ENCODE measurements around the gene AGAP3. TPM values are rescaled to one million over a fixed set of nuclear protein-coding genes. Genes with fewer than 3 reads are reported as not detected.
A peak's percentile ranks its signal among the peaks of the same experiment; 100 is the strongest.

AGAP3 gene
- total and polyA plus RNA-seq, 5 donors from 2014 or later = 1.9 to 24.7 (median 3.0) TPM

DNA sequence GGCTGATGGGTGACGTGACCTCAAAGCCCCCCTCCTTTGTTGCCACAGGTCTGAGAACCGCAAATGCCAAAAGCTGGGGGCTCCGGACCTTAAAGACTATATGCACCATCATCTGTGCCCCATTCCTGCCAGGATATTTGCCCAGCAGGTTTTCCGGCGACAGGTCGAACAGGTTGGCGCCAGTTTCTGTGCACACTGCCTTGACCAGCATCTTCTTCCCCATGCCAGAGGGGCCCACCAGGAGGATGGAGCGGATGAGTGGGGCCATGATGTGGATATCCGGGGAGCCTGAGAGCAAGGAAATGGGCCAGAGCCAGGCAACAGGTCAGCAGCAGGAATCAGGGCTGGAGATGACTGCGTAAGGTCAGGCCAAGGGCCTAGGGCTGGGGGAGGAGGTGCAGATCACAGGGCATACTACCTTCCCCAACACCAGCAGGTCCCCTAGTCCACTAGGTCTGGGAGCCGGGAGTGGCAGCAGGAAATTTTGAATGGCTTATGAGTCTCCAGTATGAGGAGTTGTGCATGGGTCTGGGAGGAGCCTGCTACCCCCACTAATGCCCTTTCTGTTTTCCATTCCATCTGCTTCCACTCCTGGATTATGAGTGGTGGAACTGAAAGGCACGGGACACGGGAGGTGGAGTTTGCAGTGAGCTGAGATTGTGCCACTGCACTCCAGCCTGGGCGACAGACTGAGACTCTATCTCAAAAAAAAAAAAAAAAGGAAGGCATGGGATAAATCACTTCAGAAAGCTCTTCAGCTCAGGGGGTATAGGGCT lies 107.1 kb downstream of the AGAP3 start:
- H3K27ac Mint-ChIP-seq = peak overlapping the region in 1 of 3 donors; percentile 38
- no peaks in the 10 kb centered on the region for H3K36me3 Mint-ChIP-seq
- H3K4me3 ChIP-seq (ENCODE audit: low read depth, low read length) = no peak overlapping the region
- no peaks in the 10 kb centered on the region for H3K4me1 ChIP-seq (ENCODE audit: control insufficient read depth, insufficient read depth, low read length, poor library complexity, severe bottlenecking)
- DNase-seq (no peak), ATAC-seq (ENCODE audit: low read depth in 2 of 2) (no peak)
- peaks cover 26% of the 10 kb centered on the region for H3K27me3 Mint-ChIP-seq
- H3K4me1 Mint-ChIP-seq = no peaks in the 10 kb centered on the region
- peaks cover 2% of the 10 kb centered on the region for H3K27me3 ChIP-seq (ENCODE audit: control insufficient read depth, insufficient read depth, low read length)
- H3K9me3 ChIP-seq (ENCODE audit: control insufficient read depth in 2 of 2, low read length in 2 of 2) = no peaks in the 10 kb centered on the region
- peaks cover 0 to 2% (median 0%) of the 10 kb centered on the region in 7 donors for H3K9me3 Mint-ChIP-seq
- H3K4me3 Mint-ChIP-seq = no peak overlapping the region
- no peak overlapping the region for H3K27ac ChIP-seq (ENCODE audit: insufficient read depth, low read length, poor library complexity, severe bottlenecking)
- H3K36me3 ChIP-seq (ENCODE audit: control insufficient read depth, insufficient read depth, low read length) = no peaks in the 10 kb centered on the region

Other genes starting within 250 kb of the AGAP3 start
- gene AOC1, start 234.0 kb upstream of the AGAP3 start, total RNA-seq = not detected
- gene AOC1, start 234.0 kb upstream of the AGAP3 start, polyA plus RNA-seq = not detected
- gene KCNH2, start 108.2 kb upstream of the AGAP3 start, total RNA-seq = 3.5 TPM
- 1 to 10 TPM in 3 of 4 donors, under 1 TPM in 1; 0.83 to 2.8 (median 1.5) TPM for gene KCNH2, start 108.2 kb upstream of the AGAP3 start, polyA plus RNA-seq
- gene NOS3, start 95.5 kb upstream of the AGAP3 start, total RNA-seq = 10.7 TPM
- gene NOS3, start 95.5 kb upstream of the AGAP3 start, polyA plus RNA-seq = 1 to 10 TPM; 3.2 to 8.8 (median 7.1) TPM
- 21.2 TPM for gene ATG9B, start 62.0 kb upstream of the AGAP3 start, total RNA-seq
- 10 to 100 TPM; 18.6 to 38.7 (median 36.2) TPM for gene ATG9B, start 62.0 kb upstream of the AGAP3 start, polyA plus RNA-seq
- gene ABCB8, start 58.0 kb upstream of the AGAP3 start, total RNA-seq = 61.4 TPM
- gene ABCB8, start 58.0 kb upstream of the AGAP3 start, polyA plus RNA-seq = 10 to 100 TPM; 16.9 to 20.6 (median 18.6) TPM
- gene ASIC3, start 37.9 kb upstream of the AGAP3 start, total RNA-seq = 5.9 TPM
- gene ASIC3, start 37.9 kb upstream of the AGAP3 start, polyA plus RNA-seq = not detected
- 7.6 TPM for gene CDK5, start 28.6 kb upstream of the AGAP3 start, total RNA-seq
- 10 to 100 TPM; 15.7 to 20.7 (median 17.6) TPM for gene CDK5, start 28.6 kb upstream of the AGAP3 start, polyA plus RNA-seq
- gene SLC4A2, start 26.9 kb upstream of the AGAP3 start, total RNA-seq = 71.7 TPM
- 10 to 100 TPM; 11.6 to 13.9 (median 12.3) TPM for gene SLC4A2, start 26.9 kb upstream of the AGAP3 start, polyA plus RNA-seq
- gene FASTK, start 5.7 kb upstream of the AGAP3 start, total RNA-seq = 92.4 TPM
- gene FASTK, start 5.7 kb upstream of the AGAP3 start, polyA plus RNA-seq = 10 to 100 TPM; 39.5 to 53.3 (median 46.6) TPM
- 53.9 TPM for gene TMUB1, start 3.0 kb upstream of the AGAP3 start, total RNA-seq
- 10 to 100 TPM; 41.1 to 54.6 (median 48.3) TPM for gene TMUB1, start 3.0 kb upstream of the AGAP3 start, polyA plus RNA-seq
- gene GBX1, start 81.2 kb downstream of the AGAP3 start, total RNA-seq = not detected
- gene GBX1, start 81.2 kb downstream of the AGAP3 start, polyA plus RNA-seq = not detected
- not detected for gene ASB10, start 100.8 kb downstream of the AGAP3 start, total RNA-seq
- gene ASB10, start 100.8 kb downstream of the AGAP3 start, polyA plus RNA-seq = not detected
- gene H2BK1, start 124.0 kb downstream of the AGAP3 start, total RNA-seq = 3.8 TPM
- not detected for gene H2BK1, start 124.0 kb downstream of the AGAP3 start, polyA plus RNA-seq
- 16.3 TPM for gene ABCF2, start 140.7 kb downstream of the AGAP3 start, total RNA-seq
- gene ABCF2, start 140.7 kb downstream of the AGAP3 start, polyA plus RNA-seq = 10 to 100 TPM; 25.9 to 31.4 (median 29.7) TPM
- gene CHPF2, start 146.0 kb downstream of the AGAP3 start, total RNA-seq = 38.8 TPM
- gene CHPF2, start 146.0 kb downstream of the AGAP3 start, polyA plus RNA-seq = 10 to 100 TPM; 18.8 to 24.8 (median 23.0) TPM
- gene SMARCD3, start 162.2 kb downstream of the AGAP3 start, total RNA-seq = 4.7 TPM
- gene SMARCD3, start 162.2 kb downstream of the AGAP3 start, polyA plus RNA-seq = 1 to 10 TPM; 1.5 to 4.4 (median 2.1) TPM